KOPT-K1 (cell line): ENCODE measurements around the gene POLR1B.
"Not testable (repeated sequence)": the region's sequence is repeated elsewhere in the genome, so short reads cannot be mapped to it uniquely, and the experiment has no call there.

Experiments
- H3K27ac ChIP-seq: fragments of 200-600 bp; sonication (generic); 2 replicates; pipeline ENCODE4 v1.5.1; 2016; ENCODE audit warnings: antibody characterized with exemption, mild to moderate bottlenecking, low read depth, low read length; ENCODE audit not compliant: poor library complexity, severe bottlenecking
- H3K36me3 ChIP-seq: fragments of 200-600 bp; sonication (generic); 2 replicates; pipeline ENCODE4 v1.5.1; 2017; ENCODE audit warnings: antibody characterized with exemption, mild to moderate bottlenecking, low read length, moderate library complexity; ENCODE audit not compliant: insufficient read depth
- H3K9me3 ChIP-seq: fragments of 200-600 bp; sonication (generic); 2 replicates; pipeline ENCODE4 v1.5.1; 2017; ENCODE audit warnings: antibody characterized with exemption, low read length, mild to moderate bottlenecking; ENCODE audit not compliant: insufficient read depth, poor library complexity, severe bottlenecking

Gene POLR1B

GRCh38 chr2:112529757-112530156 lies 12.5 kb upstream of the POLR1B start:
- H3K36me3 ChIP-seq, result peaks cover 56% of the 10 kb centered on the region
- H3K27ac ChIP-seq, result no peak overlapping the region
- no peaks in the 10 kb centered on the region for H3K9me3 ChIP-seq

- peaks cover 56% of the 10 kb centered on the region for H3K36me3 ChIP-seq
- H3K9me3 ChIP-seq, result no peaks in the 10 kb centered on the region
- H3K27ac ChIP-seq, result no peak overlapping the region
Observed at GRCh38 chr2:112530728-112531127, 11.5 kb upstream of the POLR1B start.

GRCh38 chr2:112534826-112535225 lies 7.4 kb upstream of the POLR1B start:
- Histone ChIP-seq H3K27ac (no peak overlapping the region), H3K36me3 (peaks cover 38% of the 10 kb centered on the region)

GRCh38 chr2:112536665-112537064 lies 5.6 kb upstream of the POLR1B start:
- not testable (repeated sequence) for H3K9me3 ChIP-seq, H3K27ac ChIP-seq
- peaks cover 21% of the 10 kb centered on the region for H3K36me3 ChIP-seq

More at GRCh38 chr2:112534826-112535225, 7.4 kb upstream of the POLR1B start:
- no peaks in the 10 kb centered on the region for H3K9me3 ChIP-seq

GRCh38 chr2:112539306-112539705 lies 3.0 kb upstream of the POLR1B start:
- Histone ChIP-seq H3K9me3 (no peaks in the 10 kb centered on the region), H3K36me3 (no peaks in the 10 kb centered on the region), H3K27ac (no peak overlapping the region)

- Histone ChIP-seq H3K36me3 (peaks cover under 1% of the 10 kb centered on the region), H3K27ac (no peak overlapping the region), H3K9me3 (no peaks in the 10 kb centered on the region)
Observed at GRCh38 chr2:112540906-112541305, 1.4 kb upstream of the POLR1B start.

- no peaks in the 10 kb centered on the region for H3K9me3 ChIP-seq
- peak overlapping the region; percentile 90 for H3K27ac ChIP-seq
- peaks cover 7% of the 10 kb centered on the region for H3K36me3 ChIP-seq
Observed at GRCh38 chr2:112541315-112542122, 746 bp upstream of the POLR1B start.

GRCh38 chr2:112542984-112543661 lies 858 bp downstream of the POLR1B start:
- H3K9me3 ChIP-seq, result no peaks in the 10 kb centered on the region
- H3K36me3 ChIP-seq, result peaks cover 23% of the 10 kb centered on the region
- peak overlapping the region; percentile 90 for H3K27ac ChIP-seq

- Histone ChIP-seq H3K36me3 (peaks cover 65% of the 10 kb centered on the region), H3K27ac (no peak overlapping the region)
Observed at GRCh38 chr2:112547333-112547732, 5.1 kb downstream of the POLR1B start.

GRCh38 chr2:112548980-112549379 lies 6.7 kb downstream of the POLR1B start:
- no peaks in the 10 kb centered on the region for H3K9me3 ChIP-seq
- no peak overlapping the region for H3K27ac ChIP-seq
- H3K36me3 ChIP-seq, result peaks cover 82% of the 10 kb centered on the region

More at GRCh38 chr2:112547333-112547732, 5.1 kb downstream of the POLR1B start:
- no peaks in the 10 kb centered on the region for H3K9me3 ChIP-seq

- peaks cover 100% of the 10 kb centered on the region for H3K36me3 ChIP-seq
- H3K27ac ChIP-seq, result no peak overlapping the region
- H3K9me3 ChIP-seq, result no peaks in the 10 kb centered on the region
Observed at GRCh38 chr2:112566104-112566503, 23.8 kb downstream of the POLR1B start.

GRCh38 chr2:112566508-112566907 lies 24.2 kb downstream of the POLR1B start:
- H3K27ac ChIP-seq, H3K9me3 ChIP-seq: not testable (repeated sequence)
- peaks cover 100% of the 10 kb centered on the region for H3K36me3 ChIP-seq

GRCh38 chr2:112572005-112572404 lies 29.7 kb downstream of the POLR1B start:
- peaks cover 100% of the 10 kb centered on the region for H3K36me3 ChIP-seq

GRCh38 chr2:112577756-112578155 lies 35.5 kb downstream of the POLR1B start:
- Histone ChIP-seq H3K27ac (no peak overlapping the region), H3K9me3 (no peaks in the 10 kb centered on the region), H3K36me3 (peaks cover 55% of the 10 kb centered on the region)

More at GRCh38 chr2:112572005-112572404, 29.7 kb downstream of the POLR1B start:
- Histone ChIP-seq H3K9me3 (no peaks in the 10 kb centered on the region), H3K27ac (no peak overlapping the region)

- Histone ChIP-seq H3K27ac (no peak overlapping the region), H3K36me3 (peaks cover 40% of the 10 kb centered on the region), H3K9me3 (no peaks in the 10 kb centered on the region)
Observed at GRCh38 chr2:112579241-112579640, 37.0 kb downstream of the POLR1B start.
